Activated CD4-positive, alpha-beta T cell treated with anti-CD3 and anti-CD28 coated beads, Interleukin-2, amount 50 U/mL, for 16 hours (primary cell): Measurements from ENCODE around the gene TBC1D22A.
A peak's percentile ranks its signal among the peaks of the same experiment; 100 is the strongest.

Source experiments
- DNase-seq: peaks from one replicate; pipeline ENCODE4 v3.0.0-alpha.2; 2020

The TBC1D22A gene

GRCh38 chr22:46913351-46913750 lies 150.9 kb downstream of the TBC1D22A start:
- DNase-seq: no peak

- no peak for DNase-seq
Measured at GRCh38 chr22:46914481-46914880, 152.0 kb downstream of the TBC1D22A start.

GRCh38 chr22:46914916-46915894 lies 152.8 kb downstream of the TBC1D22A start:
- no peak for DNase-seq

- no peak for DNase-seq
Measured at GRCh38 chr22:46915950-46916730, 153.7 kb downstream of the TBC1D22A start.

- no peak for DNase-seq
Measured at GRCh38 chr22:46916886-46917770, 154.7 kb downstream of the TBC1D22A start.

- no peak for DNase-seq
Measured at GRCh38 chr22:46917771-46918101, 155.3 kb downstream of the TBC1D22A start.

- DNase-seq: no peak
Measured at GRCh38 chr22:46918197-46918596, 155.7 kb downstream of the TBC1D22A start.

- DNase-seq: no peak
Measured at GRCh38 chr22:46922037-46922436, 159.6 kb downstream of the TBC1D22A start.

- no peak for DNase-seq
Measured at GRCh38 chr22:46923394-46923793, 160.9 kb downstream of the TBC1D22A start.

GRCh38 chr22:46925818-46926217 lies 163.4 kb downstream of the TBC1D22A start:
- no peak for DNase-seq

- DNase-seq: no peak
Measured at GRCh38 chr22:46929046-46929709, 166.7 kb downstream of the TBC1D22A start.

GRCh38 chr22:46929710-46930204 lies 167.3 kb downstream of the TBC1D22A start:
- no peak for DNase-seq

- DNase-seq: no peak
Measured at GRCh38 chr22:46931414-46931813, 169.0 kb downstream of the TBC1D22A start.

- no peak for DNase-seq
Measured at GRCh38 chr22:46931881-46932280, 169.4 kb downstream of the TBC1D22A start.

- DNase-seq: no peak
Measured at GRCh38 chr22:46933040-46933930, 170.8 kb downstream of the TBC1D22A start.

- DNase-seq: no peak
Measured at GRCh38 chr22:46934172-46934745, 171.8 kb downstream of the TBC1D22A start.

- peak; percentile 70 for DNase-seq
Measured at GRCh38 chr22:46934746-46935491, 172.5 kb downstream of the TBC1D22A start.

GRCh38 chr22:46935506-46936377 lies 173.3 kb downstream of the TBC1D22A start:
- no peak for DNase-seq

- DNase-seq: no peak
Measured at GRCh38 chr22:46936378-46936903, 174.0 kb downstream of the TBC1D22A start.
